Glutamatergic neuron (in vitro differentiated cells): ENCODE data around the gene IL9. TPM values are rescaled to one million over a fixed set of nuclear protein-coding genes. Genes with fewer than 3 reads are reported as not detected.

Experiments
- DNase-seq: peaks from one replicate; pipeline ENCODE4 v3.0.0; 2022
- H3K27ac Mint-ChIP-seq: one replicate; pipeline ENCODE4 v1.8.0; 2020; ENCODE audit warnings: mild to moderate bottlenecking, mixed read lengths, inconsistent platforms; ENCODE audit not compliant: unreplicated experiment
- H3K27me3 Mint-ChIP-seq: one replicate; pipeline ENCODE4 v1.8.0; 2020; ENCODE audit warnings: mild to moderate bottlenecking, moderate library complexity, mixed read lengths, inconsistent platforms; ENCODE audit not compliant: unreplicated experiment
- H3K36me3 Mint-ChIP-seq: one replicate; pipeline ENCODE4 v1.8.0; 2020; ENCODE audit warnings: mild to moderate bottlenecking, mixed read lengths, inconsistent platforms; ENCODE audit not compliant: unreplicated experiment
- H3K4me1 Mint-ChIP-seq: one replicate; pipeline ENCODE4 v1.8.0; 2020; ENCODE audit warnings: mild to moderate bottlenecking, low read depth, mixed read lengths, inconsistent platforms; ENCODE audit not compliant: unreplicated experiment
- H3K4me3 Mint-ChIP-seq: one replicate; pipeline ENCODE4 v1.8.0; 2020; ENCODE audit warnings: mild to moderate bottlenecking, mixed read lengths, inconsistent platforms; ENCODE audit not compliant: unreplicated experiment
- H3K9me3 Mint-ChIP-seq: one replicate; pipeline ENCODE4 v1.8.0; 2020; ENCODE audit warnings: mild to moderate bottlenecking, moderate library complexity, mixed read lengths, inconsistent platforms; ENCODE audit not compliant: unreplicated experiment
- CTCF ChIP-seq: fragments of 200-600 bp; sonication (generic); IDR thresholded peaks from one replicate; pipeline ENCODE4 v1.5.0; 2021; ENCODE audit not compliant: partially characterized antibody, unreplicated experiment
- total RNA-seq: library from RNA; stranded (reverse); fragmentation: NEBNext Ultra II Directional; extraction: Animal tissue kit (Norgen Biotek cat#: 25700); gene quantifications from one replicate; pipeline ENCODE4 v1.2.1, GENCODE V29; 2021; ENCODE audit not compliant: unreplicated experiment

Gene IL9
- total RNA-seq, 1 donor from 2014 or later = not detected

- Mint-ChIP-seq H3K4me1 (peaks cover 23% of the 10 kb centered on the region), H3K27ac (peak overlapping the region; percentile 94), H3K9me3 (peaks cover 13% of the 10 kb centered on the region), H3K36me3 (no peaks in the 10 kb centered on the region), H3K27me3 (peaks cover 16% of the 10 kb centered on the region), H3K4me3 (no peak overlapping the region)
- DNase-seq = peak; percentile 64
- no peak for TF ChIP-seq CTCF
These were observed 17.5 kb downstream of the IL9 start for GRCh38 chr5:135878156-135878620.

- peak overlapping the region; percentile 94 for H3K27ac Mint-ChIP-seq
- no peaks in the 10 kb centered on the region for H3K36me3 Mint-ChIP-seq
- H3K4me1 Mint-ChIP-seq = peaks cover 23% of the 10 kb centered on the region
- H3K4me3 Mint-ChIP-seq = peak overlapping the region; percentile 64
- peak; percentile 57 for DNase-seq
- no peak for TF ChIP-seq CTCF
- H3K9me3 Mint-ChIP-seq = peaks cover 13% of the 10 kb centered on the region
- peaks cover 16% of the 10 kb centered on the region for H3K27me3 Mint-ChIP-seq
These were observed 18.0 kb downstream of the IL9 start for GRCh38 chr5:135877570-135878155.

GRCh38 chr5:135876146-135876545 is 19.5 kb downstream of the IL9 start:
- DNase-seq = no peak
- Mint-ChIP-seq H3K27ac (no peak overlapping the region), H3K4me1 (peaks cover 23% of the 10 kb centered on the region), H3K9me3 (peaks cover 13% of the 10 kb centered on the region), H3K27me3 (peaks cover 16% of the 10 kb centered on the region), H3K4me3 (no peak overlapping the region), H3K36me3 (no peaks in the 10 kb centered on the region)
- TF ChIP-seq CTCF = no peak

- Mint-ChIP-seq H3K27me3 (peaks cover 13% of the 10 kb centered on the region), H3K36me3 (no peaks in the 10 kb centered on the region), H3K4me1 (peaks cover 21% of the 10 kb centered on the region), H3K4me3 (no peak overlapping the region), H3K9me3 (peaks cover 13% of the 10 kb centered on the region), H3K27ac (no peak overlapping the region)
- no peak for TF ChIP-seq CTCF
- no peak for DNase-seq
These were observed 20.1 kb downstream of the IL9 start for GRCh38 chr5:135875567-135875966.

GRCh38 chr5:135874461-135874860 is 21.2 kb downstream of the IL9 start:
- Mint-ChIP-seq H3K27me3 (peaks cover 8% of the 10 kb centered on the region), H3K4me3 (no peak overlapping the region), H3K4me1 (peaks cover 16% of the 10 kb centered on the region), H3K9me3 (peaks cover 13% of the 10 kb centered on the region), H3K27ac (no peak overlapping the region), H3K36me3 (no peaks in the 10 kb centered on the region)
- DNase-seq = no peak
- TF ChIP-seq CTCF = no peak
